ENCODE data around the gene TBC1D2B.
A peak's percentile ranks its signal among the peaks of the same experiment; 100 is the strongest.

The TBC1D2B gene

GRCh38 chr15:78110916-78111475 is 33.5 kb upstream of the TBC1D2B start:
- Histone ChIP-seq H3K4ac (ENCODE audit: low read depth, low read length) (no peak overlapping the region), H3K27ac (ENCODE audit: low read depth, low read length) (no peak overlapping the region), H4K5ac (ENCODE audit: low read length) (no peak overlapping the region), H3K36me3 (ENCODE audit: control insufficient read depth, insufficient read depth, low read length) (no peaks in the 10 kb centered on the region), H3K18ac (ENCODE audit: low read length) (no peak overlapping the region), H3K4me3 (ENCODE audit: low read length) (no peak overlapping the region), H3K4me1 (ENCODE audit: control insufficient read depth, low read depth, low read length) (no peaks in the 10 kb centered on the region), H3K9ac (ENCODE audit: low read length) (no peak overlapping the region), H2BK120ac (ENCODE audit: low read depth, low read length) (no peak overlapping the region), H3K79me2 (ENCODE audit: control insufficient read depth, insufficient read depth, low read length) (no peaks in the 10 kb centered on the region), H4K8ac (ENCODE audit: low read depth, low read length) (no peak overlapping the region), H3K4me2 (ENCODE audit: low read length) (no peak overlapping the region), H2BK5ac (ENCODE audit: low read length) (no peak overlapping the region), H2BK15ac (replicated peaks; ENCODE audit: low read depth) (no peak overlapping the region), H3K27me3 (ENCODE audit: insufficient read depth, low read length, poor library complexity) (no peaks in the 10 kb centered on the region), H3K23ac (ENCODE audit: low read length) (no peak overlapping the region), H3K56ac (ENCODE audit: low read length) (no peak overlapping the region), H3K79me1 (ENCODE audit: low read length) (no peaks in the 10 kb centered on the region), H2AK5ac (ENCODE audit: low read length) (no peak overlapping the region)
- no peak for DNase-seq
- no CpG with 5 or more reads among the region's 10 CpGs for WGBS (ENCODE audit: extremely low coverage, insufficient coverage, low lambda C conversion rate)

GRCh38 chr15:78110096-78110495 is 32.6 kb upstream of the TBC1D2B start:
- Histone ChIP-seq H3K4ac (ENCODE audit: low read depth, low read length) (no peak overlapping the region), H2BK120ac (ENCODE audit: low read depth, low read length) (no peak overlapping the region), H3K79me2 (ENCODE audit: control insufficient read depth, insufficient read depth, low read length) (no peaks in the 10 kb centered on the region), H3K79me1 (ENCODE audit: low read length) (no peaks in the 10 kb centered on the region), H4K5ac (ENCODE audit: low read length) (no peak overlapping the region), H3K4me2 (ENCODE audit: low read length) (no peak overlapping the region), H2BK15ac (replicated peaks; ENCODE audit: low read depth) (no peak overlapping the region), H3K9ac (ENCODE audit: low read length) (no peak overlapping the region), H3K27me3 (ENCODE audit: insufficient read depth, low read length, poor library complexity) (no peaks in the 10 kb centered on the region), H4K8ac (ENCODE audit: low read depth, low read length) (no peak overlapping the region), H2BK5ac (ENCODE audit: low read length) (no peak overlapping the region), H3K23ac (ENCODE audit: low read length) (no peak overlapping the region), H2AK5ac (ENCODE audit: low read length) (no peak overlapping the region), H3K18ac (ENCODE audit: low read length) (no peak overlapping the region), H3K56ac (ENCODE audit: low read length) (no peak overlapping the region), H3K4me1 (ENCODE audit: control insufficient read depth, low read depth, low read length) (no peaks in the 10 kb centered on the region), H3K36me3 (ENCODE audit: control insufficient read depth, insufficient read depth, low read length) (no peaks in the 10 kb centered on the region), H3K27ac (ENCODE audit: low read depth, low read length) (no peak overlapping the region), H3K4me3 (ENCODE audit: low read length) (no peak overlapping the region)
- DNase-seq: no peak
- no CpG with 5 or more reads among the region's 6 CpGs for WGBS (ENCODE audit: extremely low coverage, insufficient coverage, low lambda C conversion rate)

GRCh38 chr15:78109156-78109555 is 31.6 kb upstream of the TBC1D2B start:
- H4K8ac ChIP-seq (ENCODE audit: low read depth, low read length): no peak overlapping the region
- no peak overlapping the region for H3K27ac ChIP-seq (ENCODE audit: low read depth, low read length)
- WGBS (ENCODE audit: extremely low coverage, insufficient coverage, low lambda C conversion rate): no CpG with 5 or more reads among the region's 12 CpGs

GRCh38 chr15:78108300-78109084 is 31.0 kb upstream of the TBC1D2B start:
- no peak overlapping the region for H3K4me2 ChIP-seq (ENCODE audit: low read length)
- no peaks in the 10 kb centered on the region for H3K27me3 ChIP-seq (ENCODE audit: insufficient read depth, low read length, poor library complexity)
- no CpG with 5 or more reads among the region's 11 CpGs for WGBS (ENCODE audit: extremely low coverage, insufficient coverage, low lambda C conversion rate)
- H3K4me3 ChIP-seq (ENCODE audit: low read length): no peak overlapping the region
- no peak overlapping the region for H3K23ac ChIP-seq (ENCODE audit: low read length)
- no peak overlapping the region for H4K5ac ChIP-seq (ENCODE audit: low read length)
- H3K79me2 ChIP-seq (ENCODE audit: control insufficient read depth, insufficient read depth, low read length): no peaks in the 10 kb centered on the region
- no peak overlapping the region for H4K8ac ChIP-seq (ENCODE audit: low read depth, low read length)
- H3K79me1 ChIP-seq (ENCODE audit: low read length): no peaks in the 10 kb centered on the region
- DNase-seq: peak; percentile 93
- H2BK15ac ChIP-seq (replicated peaks; ENCODE audit: low read depth): no peak overlapping the region
- H3K18ac ChIP-seq (ENCODE audit: low read length): no peak overlapping the region
- no peak overlapping the region for H2AK5ac ChIP-seq (ENCODE audit: low read length)
- H2BK120ac ChIP-seq (ENCODE audit: low read depth, low read length): no peak overlapping the region
- no peak overlapping the region for H3K4ac ChIP-seq (ENCODE audit: low read depth, low read length)
- no peaks in the 10 kb centered on the region for H3K36me3 ChIP-seq (ENCODE audit: control insufficient read depth, insufficient read depth, low read length)
- H2BK5ac ChIP-seq (ENCODE audit: low read length): no peak overlapping the region
- H3K9ac ChIP-seq (ENCODE audit: low read length): no peak overlapping the region
- no peak overlapping the region for H3K27ac ChIP-seq (ENCODE audit: low read depth, low read length)
- no peak overlapping the region for H3K56ac ChIP-seq (ENCODE audit: low read length)
- H3K4me1 ChIP-seq (ENCODE audit: control insufficient read depth, low read depth, low read length): no peaks in the 10 kb centered on the region

More at GRCh38 chr15:78109156-78109555, 31.6 kb upstream of the TBC1D2B start:
- Histone ChIP-seq H3K4ac (ENCODE audit: low read depth, low read length) (no peak overlapping the region), H3K27me3 (ENCODE audit: insufficient read depth, low read length, poor library complexity) (no peaks in the 10 kb centered on the region), H3K56ac (ENCODE audit: low read length) (no peak overlapping the region), H2BK5ac (ENCODE audit: low read length) (no peak overlapping the region), H3K9ac (ENCODE audit: low read length) (no peak overlapping the region), H3K4me1 (ENCODE audit: control insufficient read depth, low read depth, low read length) (no peaks in the 10 kb centered on the region), H3K36me3 (ENCODE audit: control insufficient read depth, insufficient read depth, low read length) (no peaks in the 10 kb centered on the region), H3K18ac (ENCODE audit: low read length) (no peak overlapping the region), H3K79me2 (ENCODE audit: control insufficient read depth, insufficient read depth, low read length) (no peaks in the 10 kb centered on the region), H4K5ac (ENCODE audit: low read length) (no peak overlapping the region), H3K23ac (ENCODE audit: low read length) (no peak overlapping the region), H3K4me2 (ENCODE audit: low read length) (no peak overlapping the region), H3K79me1 (ENCODE audit: low read length) (no peaks in the 10 kb centered on the region), H2AK5ac (ENCODE audit: low read length) (no peak overlapping the region), H2BK120ac (ENCODE audit: low read depth, low read length) (no peak overlapping the region), H3K4me3 (ENCODE audit: low read length) (no peak overlapping the region), H2BK15ac (replicated peaks; ENCODE audit: low read depth) (no peak overlapping the region)
- no peak for DNase-seq

- Histone ChIP-seq H4K5ac (ENCODE audit: low read length) (no peak overlapping the region), H2AK5ac (ENCODE audit: low read length) (no peak overlapping the region), H3K4me1 (ENCODE audit: control insufficient read depth, low read depth, low read length) (no peaks in the 10 kb centered on the region), H3K79me1 (ENCODE audit: low read length) (no peaks in the 10 kb centered on the region), H3K27me3 (ENCODE audit: insufficient read depth, low read length, poor library complexity) (no peaks in the 10 kb centered on the region), H3K4me3 (ENCODE audit: low read length) (no peak overlapping the region), H3K27ac (ENCODE audit: low read depth, low read length) (no peak overlapping the region), H4K8ac (ENCODE audit: low read depth, low read length) (no peak overlapping the region), H2BK5ac (ENCODE audit: low read length) (no peak overlapping the region), H3K23ac (ENCODE audit: low read length) (no peak overlapping the region), H3K4ac (ENCODE audit: low read depth, low read length) (no peak overlapping the region), H3K79me2 (ENCODE audit: control insufficient read depth, insufficient read depth, low read length) (no peaks in the 10 kb centered on the region), H3K36me3 (ENCODE audit: control insufficient read depth, insufficient read depth, low read length) (no peaks in the 10 kb centered on the region), H3K18ac (ENCODE audit: low read length) (no peak overlapping the region), H2BK120ac (ENCODE audit: low read depth, low read length) (no peak overlapping the region), H3K4me2 (ENCODE audit: low read length) (no peak overlapping the region), H3K9ac (ENCODE audit: low read length) (no peak overlapping the region), H3K56ac (ENCODE audit: low read length) (no peak overlapping the region), H2BK15ac (replicated peaks; ENCODE audit: low read depth) (no peak overlapping the region)
- no CpG with 5 or more reads among the region's 8 CpGs for WGBS (ENCODE audit: extremely low coverage, insufficient coverage, low lambda C conversion rate)
- no peak for DNase-seq
These were observed 30.0 kb upstream of the TBC1D2B start for GRCh38 chr15:78107471-78107870.
